ENCODE results near the gene LMO1.

DNA sequence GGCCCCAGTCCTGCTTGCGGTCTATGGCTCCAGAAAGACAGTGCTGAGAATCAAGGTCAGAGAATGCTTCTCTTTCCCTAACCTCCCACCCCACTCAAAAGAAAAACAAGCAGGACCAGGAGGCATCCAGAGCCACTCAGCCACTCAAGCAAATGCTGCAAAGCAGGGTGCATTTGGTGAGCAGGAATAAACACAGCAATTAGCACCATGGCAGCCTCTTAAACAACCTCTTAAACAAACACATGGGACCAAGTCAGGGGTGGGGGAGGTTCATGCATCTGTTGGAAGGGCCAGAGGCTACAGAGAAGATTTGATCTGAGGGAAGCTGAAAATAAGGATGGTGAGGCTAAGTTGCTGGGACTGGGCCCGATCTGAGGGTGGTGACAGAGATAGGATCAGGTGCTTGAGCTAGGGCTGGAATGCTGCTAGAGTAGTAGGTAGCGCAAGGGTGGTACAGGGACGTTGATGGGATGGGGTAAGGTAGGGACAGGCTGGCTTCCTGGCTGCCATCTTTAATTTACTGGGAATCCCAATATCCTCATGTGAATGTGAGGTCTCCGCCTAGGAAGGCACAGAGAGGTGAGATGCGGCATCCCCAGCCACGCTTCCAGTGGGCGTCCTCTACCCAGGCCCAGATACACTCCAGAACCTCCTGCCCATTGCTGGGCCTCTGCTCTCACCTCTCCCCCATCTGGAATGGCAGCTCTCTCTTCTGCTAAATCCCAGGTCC is 26.6 kb upstream of the LMO1 start:
- no peak for TF ChIP-seq EZH2 (IDR thresholded peaks at IDR 0.05; ENCODE audit: low read depth)
- TF ChIP-seq, protein P1, sequence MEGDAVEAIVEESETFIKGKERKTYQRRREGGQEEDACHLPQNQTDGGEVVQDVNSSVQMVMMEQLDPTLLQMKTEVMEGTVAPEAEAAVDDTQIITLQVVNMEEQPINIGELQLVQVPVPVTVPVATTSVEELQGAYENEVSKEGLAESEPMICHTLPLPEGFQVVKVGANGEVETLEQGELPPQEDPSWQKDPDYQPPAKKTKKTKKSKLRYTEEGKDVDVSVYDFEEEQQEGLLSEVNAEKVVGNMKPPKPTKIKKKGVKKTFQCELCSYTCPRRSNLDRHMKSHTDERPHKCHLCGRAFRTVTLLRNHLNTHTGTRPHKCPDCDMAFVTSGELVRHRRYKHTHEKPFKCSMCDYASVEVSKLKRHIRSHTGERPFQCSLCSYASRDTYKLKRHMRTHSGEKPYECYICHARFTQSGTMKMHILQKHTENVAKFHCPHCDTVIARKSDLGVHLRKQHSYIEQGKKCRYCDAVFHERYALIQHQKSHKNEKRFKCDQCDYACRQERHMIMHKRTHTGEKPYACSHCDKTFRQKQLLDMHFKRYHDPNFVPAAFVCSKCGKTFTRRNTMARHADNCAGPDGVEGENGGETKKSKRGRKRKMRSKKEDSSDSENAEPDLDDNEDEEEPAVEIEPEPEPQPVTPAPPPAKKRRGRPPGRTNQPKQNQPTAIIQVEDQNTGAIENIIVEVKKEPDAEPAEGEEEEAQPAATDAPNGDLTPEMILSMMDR (conservative IDR thresholded peaks at IDR 0.05), result no peak

All from PC-9 (cell line).